GM19099 (cell line): ENCODE measurements around the gene CBX5.

Source experiments
- POLR2A ChIP-seq: IDR thresholded peaks from 3 replicates; pipeline ENCODE4 v1.6.1; 2011; ENCODE audit warnings: low read depth; ENCODE audit not compliant: insufficient read length; ENCODE audit errors: extremely low read depth

CBX5 gene

DNA sequence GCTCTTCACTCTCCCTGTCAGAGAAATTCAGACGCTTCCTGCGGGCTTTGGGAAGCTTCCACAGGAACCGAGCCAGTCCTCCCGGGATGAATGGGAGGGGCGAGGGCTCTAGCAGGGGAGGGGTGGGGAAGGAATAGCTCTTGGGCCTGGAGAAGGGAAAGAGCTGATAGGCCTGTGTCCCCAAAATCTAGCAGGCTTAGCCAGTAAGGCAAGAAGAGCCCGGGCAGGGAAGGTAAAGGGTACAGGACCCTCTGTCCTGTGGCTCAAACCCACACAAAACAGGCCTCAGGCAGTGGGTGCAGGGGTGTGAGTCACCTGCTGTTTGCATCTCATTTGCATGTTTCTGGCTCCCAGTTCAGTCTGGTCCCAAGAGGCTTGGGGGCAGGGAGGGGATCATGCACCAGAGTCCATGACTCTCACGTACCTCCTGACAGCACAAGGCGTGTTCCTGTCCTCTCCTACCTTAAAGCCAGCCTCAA lies 82.5 kb downstream of the CBX5 start:
- TF ChIP-seq POLR2A, result peak; percentile 26

DNA sequence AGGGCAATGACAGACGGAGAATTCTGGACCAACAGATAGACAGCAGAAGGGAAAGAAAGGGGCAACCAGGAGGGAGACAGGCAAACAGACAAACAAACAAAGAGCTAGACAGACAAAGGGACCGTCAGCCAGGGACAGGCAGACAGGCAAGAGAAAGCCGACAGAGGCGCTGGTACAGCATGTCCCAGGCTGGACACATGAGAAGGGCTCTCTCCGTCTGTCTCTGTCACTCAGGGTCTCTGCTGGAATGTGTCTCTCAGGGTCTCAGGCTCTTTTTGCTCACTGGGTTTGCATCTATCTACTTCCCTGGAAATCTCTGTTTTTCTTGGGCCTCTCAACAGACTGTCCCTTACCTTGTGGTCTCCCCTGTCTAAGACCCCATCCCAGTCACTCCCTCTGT lies 82.9 kb downstream of the CBX5 start:
- TF ChIP-seq POLR2A, result no peak

DNA sequence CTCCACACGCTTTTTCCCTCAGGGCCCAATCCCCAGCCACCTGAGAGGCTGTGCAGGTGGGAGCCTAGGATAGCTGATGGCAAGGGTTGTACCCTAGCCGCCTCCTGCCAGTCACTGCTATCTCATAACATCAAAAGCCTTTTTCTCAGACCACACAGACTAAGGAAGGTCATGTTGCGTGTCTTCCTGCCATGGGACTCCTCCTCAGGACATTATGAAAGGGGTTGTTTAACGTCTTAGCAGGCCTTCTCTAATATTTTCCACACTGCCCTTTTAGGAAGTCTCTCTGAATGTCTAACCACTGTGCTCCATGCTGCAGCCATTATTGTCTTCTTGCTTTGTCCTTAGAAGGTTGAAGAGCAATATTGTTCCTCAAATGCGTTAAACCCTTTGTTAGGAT lies 83.5 kb downstream of the CBX5 start:
- TF ChIP-seq POLR2A, result no peak

DNA sequence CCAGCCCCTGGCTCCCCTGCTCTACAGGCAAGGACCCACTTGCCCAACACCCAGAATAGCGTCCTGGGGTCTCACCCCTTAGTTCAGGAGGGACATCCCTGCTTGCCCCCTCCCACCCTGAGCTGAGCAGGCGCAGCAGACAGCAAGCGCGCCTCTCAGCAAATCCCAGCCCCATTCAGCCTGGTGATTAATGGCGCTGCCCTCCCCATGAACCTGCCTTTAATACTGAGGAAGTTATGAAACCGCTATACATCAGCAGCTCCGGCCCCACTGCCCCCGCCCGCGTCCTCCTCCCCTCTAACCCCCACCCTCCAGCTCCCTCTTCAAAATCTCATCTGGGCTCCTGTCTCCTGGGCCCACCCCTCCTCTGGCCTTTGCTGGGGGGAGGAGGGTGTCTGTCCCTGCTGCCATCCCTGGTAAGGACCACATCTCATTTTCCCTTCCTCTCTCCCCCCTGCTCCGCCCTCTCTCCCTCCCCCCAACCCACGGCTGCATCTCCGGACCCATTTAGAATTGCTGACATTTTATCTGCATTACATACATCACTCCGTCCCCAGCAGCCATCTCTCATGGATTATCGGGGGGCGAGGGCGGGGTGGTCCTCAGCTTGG lies 84.1 kb downstream of the CBX5 start:
- TF ChIP-seq POLR2A, result no peak

DNA sequence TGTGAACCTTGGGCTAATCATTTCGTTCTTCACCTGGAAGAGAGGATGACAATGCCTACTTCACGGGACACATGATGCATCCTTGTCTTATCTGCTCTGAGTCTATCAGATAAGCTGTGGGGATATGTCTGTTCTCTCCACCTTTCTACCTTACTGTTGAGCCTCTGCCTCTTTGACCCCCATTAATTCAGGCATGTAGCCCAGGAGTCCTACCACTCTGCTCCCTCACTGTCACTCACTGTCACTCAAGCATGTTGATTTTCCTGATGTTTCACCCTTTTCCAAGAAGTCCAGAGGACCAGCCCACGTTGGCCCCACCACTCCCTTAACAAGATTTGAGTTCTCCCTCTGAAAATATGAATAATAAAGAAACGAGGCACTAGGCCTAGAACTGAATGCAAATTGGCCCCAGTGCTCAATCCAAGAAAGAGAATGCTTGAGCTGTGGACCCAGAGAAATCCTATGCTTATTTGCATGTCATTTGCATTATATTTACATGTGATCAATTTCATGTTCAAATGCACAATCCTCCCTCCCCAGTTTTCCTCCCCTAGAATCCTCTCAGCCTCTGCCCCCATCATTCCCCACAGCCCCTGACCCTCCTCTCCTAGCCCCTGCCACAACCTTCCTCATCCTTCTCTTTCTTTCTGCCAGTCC lies 84.7 kb downstream of the CBX5 start:
- TF ChIP-seq POLR2A, result no peak

DNA sequence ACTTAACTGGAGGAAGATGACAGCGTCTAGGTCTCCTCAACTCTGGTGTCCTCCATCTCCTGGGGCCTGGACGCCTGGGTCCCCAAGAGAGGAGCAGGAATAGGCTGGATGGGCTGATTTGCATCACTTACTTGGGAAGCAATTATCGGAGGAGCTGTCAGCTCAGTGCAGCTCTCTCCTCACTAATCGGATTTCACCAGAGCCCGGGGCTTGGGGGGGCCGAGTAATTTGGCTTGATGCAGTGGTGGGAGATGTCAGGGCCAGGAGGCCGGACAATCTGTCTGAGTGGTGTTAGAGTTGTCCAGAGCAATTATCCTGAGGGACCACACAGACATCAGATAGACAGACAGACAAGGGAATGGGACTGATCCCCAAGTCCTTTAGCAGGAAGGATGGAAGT lies 86.5 kb downstream of the CBX5 start:
- TF ChIP-seq POLR2A, result no peak

DNA sequence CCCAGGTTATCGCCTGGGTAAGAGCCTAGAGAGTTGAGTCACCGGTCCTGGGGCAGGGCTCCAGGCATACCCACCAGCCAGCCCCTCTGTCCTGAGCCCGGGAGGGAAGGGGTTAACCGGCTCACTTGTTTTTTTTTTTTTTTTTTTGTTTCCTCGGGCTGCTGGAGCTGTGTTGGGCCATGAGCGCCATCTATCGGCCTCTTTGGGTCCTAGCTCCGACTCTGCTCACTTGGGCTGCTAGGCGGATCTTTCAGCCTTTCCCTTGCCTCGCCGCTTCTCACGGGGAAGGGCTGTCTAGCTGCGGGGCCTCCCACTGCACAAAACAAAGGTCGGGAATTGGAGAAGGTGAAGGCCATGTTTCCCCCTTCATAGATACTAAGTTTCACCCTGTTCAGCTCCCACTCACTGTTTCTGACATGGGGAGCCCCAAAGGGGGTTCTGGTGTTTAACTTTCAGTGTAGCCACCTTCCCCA lies 88.3 kb downstream of the CBX5 start:
- TF ChIP-seq POLR2A, result no peak

DNA sequence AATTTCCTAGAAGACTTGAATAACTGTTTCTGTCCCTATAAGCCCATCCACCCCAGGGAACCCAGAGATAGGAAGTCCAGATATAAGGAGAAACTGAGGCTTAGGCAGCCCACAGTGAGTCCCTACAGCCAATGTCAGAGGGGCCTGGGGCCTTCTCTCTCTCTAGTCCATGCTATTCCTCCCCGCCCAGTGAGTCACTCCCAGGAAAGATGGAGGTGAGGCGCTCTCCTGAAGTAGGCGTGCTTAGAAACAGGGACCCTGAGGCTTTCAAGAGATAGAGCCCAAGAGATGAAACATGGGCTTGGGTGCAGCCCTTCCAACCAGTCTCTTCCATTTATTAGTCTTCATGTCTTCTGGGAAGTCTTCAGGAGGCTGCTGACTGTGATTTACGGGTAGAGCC lies 88.8 kb downstream of the CBX5 start:
- TF ChIP-seq POLR2A, result no peak

DNA sequence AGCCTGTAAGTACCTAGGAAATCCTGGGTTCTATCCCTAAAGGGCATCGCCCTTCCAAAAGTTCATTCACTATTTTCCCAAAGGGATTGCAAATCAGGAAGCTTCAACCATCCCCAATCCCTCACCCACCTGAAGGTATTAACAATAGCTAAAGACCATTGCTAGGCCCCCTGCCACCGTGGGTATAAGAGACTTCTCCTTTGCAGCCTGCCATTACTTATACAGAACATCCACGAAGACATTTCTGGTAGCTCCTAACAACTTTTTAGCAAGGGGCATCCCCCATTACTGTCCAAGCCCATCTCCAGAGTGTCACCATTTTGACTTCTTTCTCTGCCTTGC lies 90.8 kb downstream of the CBX5 start:
- TF ChIP-seq POLR2A, result no peak

DNA sequence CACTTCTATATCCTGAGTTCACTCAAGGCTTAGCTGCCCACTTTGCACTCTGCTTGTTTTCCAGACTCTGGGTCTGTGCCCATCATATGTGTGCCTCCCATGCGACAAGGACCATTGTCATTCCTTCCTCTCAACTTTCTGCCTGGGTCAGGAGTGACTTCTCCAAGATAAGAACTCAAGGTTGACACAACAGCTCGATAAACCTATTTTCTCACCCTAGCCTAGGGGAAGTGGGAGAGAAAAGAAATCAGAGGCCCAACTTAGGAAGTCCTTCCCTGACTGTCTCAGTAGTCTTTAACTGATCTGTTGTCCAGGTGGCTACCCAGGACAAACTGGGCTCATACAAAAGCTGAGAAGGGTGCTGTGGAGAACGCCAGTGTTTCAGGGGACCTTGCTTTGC lies 92.8 kb downstream of the CBX5 start:
- TF ChIP-seq POLR2A, result no peak

DNA sequence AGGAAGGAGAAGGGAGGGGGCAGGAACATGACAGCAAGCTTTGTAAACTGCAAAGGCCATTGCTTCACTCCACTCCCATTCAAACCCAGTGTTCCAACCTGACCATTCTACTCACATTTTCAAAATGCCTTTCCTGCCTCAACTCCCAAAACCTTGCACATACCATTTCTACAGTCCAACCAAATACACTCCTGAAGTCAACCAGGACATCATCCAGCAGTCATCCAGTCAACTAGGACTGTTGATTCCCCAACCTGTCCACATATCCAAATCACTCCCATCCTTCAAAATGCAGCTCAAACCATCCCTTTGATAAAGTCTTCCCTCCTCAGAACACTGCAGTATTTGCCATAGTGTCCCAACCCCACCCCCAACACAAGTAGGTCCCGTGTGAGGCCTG lies 94.0 kb downstream of the CBX5 start:
- TF ChIP-seq POLR2A, result no peak

DNA sequence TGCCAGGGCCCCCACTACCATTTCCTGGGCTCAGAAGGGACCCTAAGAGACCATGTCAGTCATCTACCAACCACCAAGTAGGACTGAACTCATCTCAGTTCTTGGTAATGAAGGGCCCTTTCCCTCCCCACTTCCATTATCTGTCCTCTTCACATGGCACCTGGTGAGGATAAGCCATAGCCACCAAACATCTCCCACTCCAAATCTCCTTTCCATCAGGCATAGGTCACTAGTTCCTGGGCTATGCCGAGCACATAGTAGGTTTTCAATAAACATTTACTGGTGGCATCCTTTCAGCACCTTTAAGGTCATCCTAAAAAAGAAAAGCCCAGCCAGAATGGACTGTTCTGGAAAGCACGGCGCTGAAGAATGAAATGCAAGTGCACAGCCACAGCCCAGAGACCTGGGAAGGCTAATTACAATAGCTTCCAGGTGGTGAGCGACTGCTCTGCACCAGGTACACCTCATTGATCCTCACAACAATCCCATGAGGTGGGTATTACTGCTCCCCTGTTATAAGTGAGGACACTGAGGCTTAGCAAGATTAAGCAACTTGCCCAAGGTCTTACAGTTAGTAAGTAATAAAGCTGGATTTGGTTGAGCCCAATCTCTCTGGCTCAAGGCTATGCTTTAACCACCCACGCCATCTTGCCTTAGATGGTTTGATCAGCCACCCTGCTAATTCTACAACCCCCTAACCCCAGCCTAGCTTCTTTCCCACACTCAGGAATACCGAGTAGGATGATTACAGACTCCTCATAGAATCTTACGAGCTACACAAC lies 95.7 kb downstream of the CBX5 start:
- no peak for TF ChIP-seq POLR2A

DNA sequence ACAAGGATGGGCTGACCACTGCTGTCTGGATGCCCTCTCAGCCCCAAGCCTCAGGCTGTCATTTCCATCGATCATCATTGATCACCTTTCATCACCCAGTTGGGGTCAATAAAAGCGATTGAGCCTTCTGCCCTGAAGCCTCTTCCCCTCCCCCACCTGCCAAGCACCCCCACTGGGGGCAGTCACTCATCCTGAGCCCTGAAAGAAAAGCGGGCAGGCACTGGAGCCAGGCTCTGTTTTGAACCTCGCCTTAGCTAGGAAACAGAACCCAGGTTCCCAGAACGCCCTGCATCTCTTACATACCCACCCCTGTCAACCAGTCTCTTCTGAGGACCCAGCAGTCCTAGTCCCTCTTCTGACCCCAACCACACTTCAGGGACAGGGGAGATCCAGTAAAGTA lies 96.9 kb downstream of the CBX5 start:
- TF ChIP-seq POLR2A, result no peak

DNA sequence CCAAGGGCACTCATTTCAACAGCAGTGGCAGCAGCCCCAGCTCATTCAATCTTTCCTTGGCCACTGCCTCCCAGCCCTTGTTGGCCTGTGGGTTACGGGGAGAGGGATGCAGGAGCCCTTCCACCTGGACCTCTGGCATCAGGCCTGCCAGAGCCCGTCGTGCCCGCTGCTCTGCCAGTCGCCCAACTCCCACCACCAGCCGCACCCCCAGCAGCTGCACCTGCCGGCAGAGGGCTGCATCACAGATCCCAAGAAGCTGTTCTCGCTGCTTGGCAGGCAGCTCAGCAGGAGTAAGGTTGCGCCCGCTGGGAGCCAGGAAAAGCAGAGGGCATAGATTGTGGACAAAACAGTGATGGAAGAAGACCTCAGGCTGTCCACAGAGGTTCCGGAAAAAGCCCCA lies 97.8 kb downstream of the CBX5 start:
- TF ChIP-seq POLR2A, result no peak
